Right atrium auricular region (tissue), 2 donors: ENCODE measurements around the gene MYO3B. TPM values are rescaled to one million over a fixed set of nuclear protein-coding genes. Genes with fewer than 3 reads are reported as not detected.

ENCODE experiments used
- DNase-seq: peaks from one replicate; pipeline ENCODE4 v3.0.0-alpha.2; 2019; ENCODE audit warnings: low spot score
- H3K27ac ChIP-seq, 2 donors: fragments of 200-600 bp; sonication (generic); 1 replicate in 1 of 2; 2 replicates in 1 of 2; pipeline ENCODE4 v1.5.1; 2016 to 2019
- H3K27me3 ChIP-seq, 2 donors: fragments of 200-600 bp; sonication (generic); one replicate each; pipeline versions ENCODE4 v1.5.1 to v1.6.0; 2017 to 2019
- H3K36me3 ChIP-seq: fragments of 200-600 bp; sonication (generic); one replicate; pipeline ENCODE4 v1.5.1; 2016
- H3K4me1 ChIP-seq, 2 donors: fragments of 200-600 bp; sonication (generic); one replicate each; pipeline versions ENCODE4 v1.5.1 to v1.6.0; 2017 to 2019
- H3K4me3 ChIP-seq, 2 donors: fragments of 200-600 bp; sonication (generic); 1 replicate in 1 of 2; 2 replicates in 1 of 2; pipeline ENCODE4 v1.5.1; 2017 to 2019; ENCODE audit warnings: mild to moderate bottlenecking in 1 of 2, moderate library complexity in 1 of 2
- H3K9me3 ChIP-seq, 2 donors: fragments of 200-600 bp; sonication (generic); one replicate each; pipeline ENCODE4 v1.5.1; 2019
- CTCF ChIP-seq, 2 donors: fragments of 200-600 bp; sonication (generic); IDR thresholded peaks; one replicate each; pipeline ENCODE4 v1.5.1; 2019; ENCODE audit warnings: antibody characterized with exemption in 2 of 2
- total RNA-seq, 2 donors: library from RNA; depleted of rRNA; stranded (reverse); fragments of >200 nt; gene quantifications; one replicate each; pipeline ENCODE4 v1.1.0, GENCODE V29; 2016

Gene MYO3B
- not detected for total RNA-seq

GRCh38 chr2:170177950-170178781 lies at the start of gene MYO3B:
Gene MYO3B (plus strand): TSS chr2:170178147. CDS start chr2:170178288, 141 bp downstream.
- H3K9me3 ChIP-seq = no peaks in the 10 kb centered on the region
- no peak within 1 kb of the TSS for H3K27ac ChIP-seq
- DNase-seq = no peak
- no peaks in the 10 kb centered on the region for H3K36me3 ChIP-seq
- H3K4me1 ChIP-seq = no peaks in the 10 kb centered on the region
- no peaks in the 10 kb centered on the region for H3K27me3 ChIP-seq
- TF ChIP-seq CTCF (IDR thresholded peaks at IDR 0.05) = no peak
- H3K4me3 ChIP-seq = no peak within 1 kb of the TSS

GRCh38 chr2:170139276-170139967 lies 38.5 kb upstream of the MYO3B start:
- no peaks in the 10 kb centered on the region for H3K4me1 ChIP-seq
- H3K27ac ChIP-seq = no peak overlapping the region
- H3K36me3 ChIP-seq = no peaks in the 10 kb centered on the region
- no peaks in the 10 kb centered on the region for H3K27me3 ChIP-seq
- no peak for DNase-seq
- peaks cover 0 to 5% of the 10 kb centered on the region in 2 donors for H3K9me3 ChIP-seq
- no peak for TF ChIP-seq CTCF (IDR thresholded peaks at IDR 0.05)
- H3K4me3 ChIP-seq = no peak overlapping the region

- no peaks in the 10 kb centered on the region for H3K36me3 ChIP-seq
- no peak for DNase-seq
- H3K4me3 ChIP-seq = no peak overlapping the region
- H3K4me1 ChIP-seq = peaks cover 0 to 6% of the 10 kb centered on the region in 2 donors
- H3K27ac ChIP-seq = no peak overlapping the region
- no peaks in the 10 kb centered on the region for H3K9me3 ChIP-seq
- no peak for TF ChIP-seq CTCF (IDR thresholded peaks at IDR 0.05)
- H3K27me3 ChIP-seq = no peaks in the 10 kb centered on the region
Measured at GRCh38 chr2:170140561-170140960, 37.4 kb upstream of the MYO3B start.

GRCh38 chr2:170141865-170142264 lies 36.1 kb upstream of the MYO3B start:
- H3K4me3 ChIP-seq = no peak overlapping the region
- no peak for DNase-seq
- no peak for TF ChIP-seq CTCF (IDR thresholded peaks at IDR 0.05)

GRCh38 chr2:170142502-170142901 lies 35.4 kb upstream of the MYO3B start:
- TF ChIP-seq CTCF (IDR thresholded peaks at IDR 0.05) = no peak
- H3K27ac ChIP-seq = no peak overlapping the region
- no peaks in the 10 kb centered on the region for H3K27me3 ChIP-seq
- H3K9me3 ChIP-seq = no peaks in the 10 kb centered on the region
- DNase-seq = no peak
- H3K4me1 ChIP-seq = peaks cover 0 to 11% of the 10 kb centered on the region in 2 donors
- H3K36me3 ChIP-seq = no peaks in the 10 kb centered on the region
- no peak overlapping the region for H3K4me3 ChIP-seq

More at GRCh38 chr2:170141865-170142264, 36.1 kb upstream of the MYO3B start:
- no peaks in the 10 kb centered on the region for H3K36me3 ChIP-seq
- H3K4me1 ChIP-seq = peaks cover 0 to 11% of the 10 kb centered on the region in 2 donors
- no peaks in the 10 kb centered on the region for H3K27me3 ChIP-seq
- no peaks in the 10 kb centered on the region for H3K9me3 ChIP-seq
- H3K27ac ChIP-seq = no peak overlapping the region
